Measurements from ENCODE around the gene CACNA1B. TPM values are rescaled to one million over a fixed set of nuclear protein-coding genes. Genes with fewer than 3 reads are reported as not detected.

CACNA1B gene
- total and polyA plus RNA-seq, 4 donors = 0.01 to 0.20 (median 0.09) TPM; not detected in 1

DNA sequence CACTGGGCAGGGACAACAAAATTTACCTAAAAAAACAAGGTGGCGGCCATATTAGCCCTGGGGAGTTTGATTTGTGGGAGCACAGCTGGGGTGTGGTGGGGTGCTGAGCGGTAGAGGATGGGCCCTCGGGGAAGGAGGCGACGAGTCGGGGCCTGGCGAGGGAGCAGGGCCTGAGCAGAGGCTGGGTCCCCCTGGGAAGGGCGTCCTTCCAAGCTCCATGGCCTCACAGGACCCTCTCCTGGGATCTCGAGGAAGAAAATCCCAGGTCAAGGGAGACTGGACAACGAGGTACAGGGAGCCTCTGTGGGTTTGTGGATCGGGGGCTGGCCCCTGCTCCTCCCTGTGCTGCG lies 165.5 kb downstream of the CACNA1B start:
- WGBS, 2 donors = 89 to 91% methylated on average over 12 of the region's 12 CpGs
- no peaks in the 10 kb centered on the region for H3K4me1 ChIP-seq (ENCODE audit: control insufficient read depth in 5 of 5, insufficient read depth in 5 of 5, low read length in 5 of 5)
- ATAC-seq (ENCODE audit: insufficient read depth, low FRiP score) = no peak
- no peaks in the 10 kb centered on the region for H3K9me3 ChIP-seq (ENCODE audit: control insufficient read depth in 4 of 4, insufficient read depth in 3 of 4, low read length in 3 of 4)
- H3K27me3 ChIP-seq (ENCODE audit: control insufficient read depth in 3 of 3, insufficient read depth in 3 of 3, low read length in 2 of 3) = no peaks in the 10 kb centered on the region
- H3K9ac ChIP-seq (ENCODE audit: insufficient read depth in 1 of 2, low read length in 2 of 2) = no peak overlapping the region
- no peak for DNase-seq
- H3K36me3 ChIP-seq (ENCODE audit: control insufficient read depth in 4 of 4, insufficient read depth in 4 of 4, low read length in 4 of 4) = no peaks in the 10 kb centered on the region
- H3K4me3 ChIP-seq = no peak overlapping the region
- H3K27ac ChIP-seq (ENCODE audit: low read depth in 1 of 2, low read length in 1 of 2) = no peak overlapping the region
- TF ChIP-seq, protein P1, sequence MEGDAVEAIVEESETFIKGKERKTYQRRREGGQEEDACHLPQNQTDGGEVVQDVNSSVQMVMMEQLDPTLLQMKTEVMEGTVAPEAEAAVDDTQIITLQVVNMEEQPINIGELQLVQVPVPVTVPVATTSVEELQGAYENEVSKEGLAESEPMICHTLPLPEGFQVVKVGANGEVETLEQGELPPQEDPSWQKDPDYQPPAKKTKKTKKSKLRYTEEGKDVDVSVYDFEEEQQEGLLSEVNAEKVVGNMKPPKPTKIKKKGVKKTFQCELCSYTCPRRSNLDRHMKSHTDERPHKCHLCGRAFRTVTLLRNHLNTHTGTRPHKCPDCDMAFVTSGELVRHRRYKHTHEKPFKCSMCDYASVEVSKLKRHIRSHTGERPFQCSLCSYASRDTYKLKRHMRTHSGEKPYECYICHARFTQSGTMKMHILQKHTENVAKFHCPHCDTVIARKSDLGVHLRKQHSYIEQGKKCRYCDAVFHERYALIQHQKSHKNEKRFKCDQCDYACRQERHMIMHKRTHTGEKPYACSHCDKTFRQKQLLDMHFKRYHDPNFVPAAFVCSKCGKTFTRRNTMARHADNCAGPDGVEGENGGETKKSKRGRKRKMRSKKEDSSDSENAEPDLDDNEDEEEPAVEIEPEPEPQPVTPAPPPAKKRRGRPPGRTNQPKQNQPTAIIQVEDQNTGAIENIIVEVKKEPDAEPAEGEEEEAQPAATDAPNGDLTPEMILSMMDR (IDR thresholded peaks at IDR 0.05; ENCODE audit: control extremely low read depth, extremely low read depth) = no peak

DNA sequence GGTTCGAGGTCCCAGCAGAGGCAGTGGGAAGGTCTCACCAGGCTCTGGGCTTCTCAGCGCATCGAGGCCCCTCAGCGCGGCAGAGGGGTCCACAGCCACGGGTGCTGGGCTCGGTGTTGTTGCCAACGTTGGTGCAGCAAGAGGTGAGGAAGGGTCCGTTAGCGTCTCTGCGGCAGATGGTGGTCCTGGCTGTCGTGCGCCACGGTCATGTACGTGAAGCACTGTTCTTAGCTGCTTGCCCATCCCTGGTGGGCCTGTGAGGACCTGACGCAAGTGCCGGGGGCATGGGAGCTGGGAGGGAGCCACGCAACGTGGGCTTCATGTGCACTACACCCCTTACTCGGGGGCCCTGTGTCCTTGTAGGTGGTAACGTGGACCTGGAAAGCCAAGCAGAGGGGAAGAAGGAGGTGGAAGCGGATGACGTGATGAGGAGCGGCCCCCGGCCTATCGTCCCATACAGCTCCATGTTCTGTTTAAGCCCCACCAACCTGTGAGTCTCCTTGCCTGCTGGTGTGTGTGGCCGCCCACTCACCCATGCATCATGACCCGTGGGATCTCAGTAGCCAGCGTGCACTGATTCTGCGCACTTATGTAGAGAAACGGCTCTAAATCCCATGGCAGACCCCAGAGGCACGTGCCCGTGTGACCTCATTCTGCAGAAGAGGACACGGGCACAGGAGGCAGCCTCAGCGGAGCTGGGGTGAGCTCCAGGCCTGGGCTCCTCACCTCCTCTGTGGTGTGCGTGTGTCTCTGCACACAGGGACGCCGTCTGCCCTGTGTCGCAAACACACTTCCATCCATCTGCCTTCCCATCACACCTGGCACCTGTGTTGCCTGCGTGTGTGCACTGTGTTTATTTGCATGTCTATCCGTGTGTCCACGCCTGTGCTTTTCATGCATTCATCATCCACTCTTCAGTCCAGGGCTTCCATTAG lies 166.1 kb downstream of the CACNA1B start:
- no peaks in the 10 kb centered on the region for H3K9me3 ChIP-seq (ENCODE audit: control insufficient read depth in 4 of 4, insufficient read depth in 3 of 4, low read length in 3 of 4)
- H3K27me3 ChIP-seq (ENCODE audit: control insufficient read depth in 3 of 3, insufficient read depth in 3 of 3, low read length in 2 of 3) = no peaks in the 10 kb centered on the region
- ATAC-seq (ENCODE audit: insufficient read depth, low FRiP score) (no peak), DNase-seq (no peak)
- no peak overlapping the region for H3K4me3 ChIP-seq
- no peak overlapping the region for H3K27ac ChIP-seq (ENCODE audit: low read depth in 1 of 2, low read length in 1 of 2)
- no peaks in the 10 kb centered on the region for H3K36me3 ChIP-seq (ENCODE audit: control insufficient read depth in 4 of 4, insufficient read depth in 4 of 4, low read length in 4 of 4)
- no peaks in the 10 kb centered on the region for H3K4me1 ChIP-seq (ENCODE audit: control insufficient read depth in 5 of 5, insufficient read depth in 5 of 5, low read length in 5 of 5)
- H3K9ac ChIP-seq (ENCODE audit: insufficient read depth in 1 of 2, low read length in 2 of 2) = no peak overlapping the region
- TF ChIP-seq, protein P1 (IDR thresholded peaks at IDR 0.05; ENCODE audit: control extremely low read depth, extremely low read depth) = no peak
- WGBS, 2 donors = 92 to 96% methylated on average over 42 of the region's 42 CpGs

DNA sequence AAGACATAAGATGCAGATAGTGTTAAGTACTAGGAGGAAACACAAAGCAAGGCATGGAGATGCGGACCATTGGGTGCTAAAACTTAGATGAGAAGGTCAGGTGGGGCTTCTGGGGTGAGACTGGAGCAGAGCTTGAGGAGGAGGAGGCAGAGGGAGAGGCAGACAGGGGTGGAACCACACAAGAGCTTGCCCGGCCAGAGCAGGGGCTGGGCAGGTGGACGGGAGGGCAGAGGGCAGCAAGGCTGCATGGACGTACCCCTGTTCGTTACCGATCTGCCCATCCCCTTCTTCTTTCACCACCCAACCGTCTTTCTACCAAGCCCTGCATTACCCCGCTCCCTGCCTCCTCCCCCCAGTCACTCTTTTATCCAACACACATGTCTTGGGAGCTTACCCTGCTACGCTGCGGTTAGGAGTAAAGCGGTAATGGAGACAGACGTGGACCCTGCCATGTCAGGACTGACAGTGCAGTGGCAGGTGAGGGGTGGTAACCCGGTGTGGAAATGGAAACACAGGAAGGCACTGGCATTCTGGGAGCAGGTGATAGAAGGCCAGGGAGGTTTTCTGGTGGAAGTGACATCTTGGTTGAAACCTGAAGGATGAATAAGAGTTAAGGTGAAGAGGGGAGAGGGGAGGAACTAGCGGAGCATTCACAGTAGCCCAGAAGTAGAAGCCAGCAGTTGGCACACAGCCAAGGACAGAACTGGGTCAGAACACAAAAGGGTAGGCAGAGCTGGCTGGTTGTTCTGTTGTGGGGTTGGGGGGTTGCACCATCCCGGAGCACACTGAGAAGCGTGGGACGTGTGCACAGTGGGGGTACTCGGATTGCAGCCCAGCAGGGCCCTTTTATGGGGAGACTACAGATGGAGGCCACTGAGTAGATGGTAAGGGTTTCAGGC lies 167.2 kb downstream of the CACNA1B start:
- WGBS, 2 donors = 82 to 90% methylated on average over 18 of the region's 18 CpGs
- Histone ChIP-seq H3K4me1 (ENCODE audit: control insufficient read depth in 5 of 5, insufficient read depth in 5 of 5, low read length in 5 of 5) (no peaks in the 10 kb centered on the region), H3K27ac (ENCODE audit: low read depth in 1 of 2, low read length in 1 of 2) (no peak overlapping the region), H3K9ac (ENCODE audit: insufficient read depth in 1 of 2, low read length in 2 of 2) (no peak overlapping the region), H3K9me3 (ENCODE audit: control insufficient read depth in 4 of 4, insufficient read depth in 3 of 4, low read length in 3 of 4) (no peaks in the 10 kb centered on the region), H3K4me3 (no peak overlapping the region), H3K27me3 (ENCODE audit: control insufficient read depth in 3 of 3, insufficient read depth in 3 of 3, low read length in 2 of 3) (no peaks in the 10 kb centered on the region), H3K36me3 (ENCODE audit: control insufficient read depth in 4 of 4, insufficient read depth in 4 of 4, low read length in 4 of 4) (no peaks in the 10 kb centered on the region)
- ATAC-seq (ENCODE audit: insufficient read depth, low FRiP score) (no peak), DNase-seq (no peak)
- TF ChIP-seq, protein P1 (IDR thresholded peaks at IDR 0.05; ENCODE audit: control extremely low read depth, extremely low read depth) = no peak

Measured in lung (tissue), 12 donors.